ENCODE results near the gene FRMD1. TPM values are rescaled to one million over a fixed set of nuclear protein-coding genes. Genes with fewer than 3 reads are reported as not detected.

FRMD1 gene
- total RNA-seq, 1 experiment from 2014 or later = not detected

DNA sequence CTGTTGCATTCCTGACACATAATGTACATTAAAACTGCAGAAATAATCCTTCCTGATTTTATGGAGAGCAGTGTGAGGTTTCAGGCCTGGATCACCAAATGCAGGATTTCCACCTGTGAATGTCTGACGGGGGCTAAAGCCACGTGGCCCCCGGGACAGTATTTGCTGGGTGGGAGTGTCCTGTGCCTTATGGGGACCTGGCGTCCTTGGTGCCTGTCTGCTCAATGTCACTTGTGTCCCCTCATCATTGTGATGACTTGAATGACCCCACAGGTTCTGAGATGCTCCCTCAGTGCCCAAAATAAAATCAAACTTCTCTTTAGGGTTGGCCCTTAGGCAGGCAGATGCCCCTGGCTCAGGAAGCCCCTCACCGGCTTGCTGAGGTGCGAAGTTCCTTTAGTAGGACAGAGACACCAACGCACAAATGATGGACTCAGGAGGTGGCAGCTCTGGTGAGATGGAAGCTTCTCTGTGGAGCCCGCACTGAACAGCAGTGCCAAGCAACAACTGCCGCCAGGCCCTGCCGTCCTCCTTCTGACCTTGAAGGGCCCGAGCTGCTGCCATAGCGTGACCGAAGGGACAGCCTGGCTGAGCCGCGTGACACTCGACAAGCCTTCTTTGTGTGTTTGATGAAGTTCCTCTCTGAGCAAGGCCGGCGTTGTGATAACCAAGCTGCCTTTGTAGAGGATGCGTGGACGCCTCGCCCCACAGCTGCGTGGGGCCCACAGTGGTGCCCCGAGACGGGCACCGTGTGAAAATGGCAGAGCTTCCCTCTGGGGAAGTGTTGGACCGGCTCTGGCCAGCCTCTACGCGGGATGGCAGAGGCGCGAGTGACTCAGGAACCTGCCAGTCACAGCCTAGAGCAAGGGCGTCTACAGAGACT, 30.9 kb downstream of the FRMD1 start:
- Histone ChIP-seq H2AFZ (ENCODE audit: low read length) (no peak overlapping the region), H3K4me3 (ENCODE audit: low read length) (no peak overlapping the region), H3K4me2 (ENCODE audit: low read length) (no peak overlapping the region), H3K9me2 (replicated peaks; ENCODE audit: low read length) (no peaks in the 10 kb centered on the region), H3K4me1 (ENCODE audit: insufficient read depth, low read length) (no peaks in the 10 kb centered on the region), H3F3A (ENCODE audit: low read length, unreplicated experiment) (no peaks in the 10 kb centered on the region), H3K79me2 (ENCODE audit: low read length) (no peaks in the 10 kb centered on the region), H4K20me1 (ENCODE audit: low read length) (no peaks in the 10 kb centered on the region), H3K9me3 (ENCODE audit: low read length) (no peaks in the 10 kb centered on the region), H3K27ac (ENCODE audit: low read length) (no peak overlapping the region), H3K9ac (ENCODE audit: low read length) (no peak overlapping the region), H3K27me3 (ENCODE audit: low read length) (no peaks in the 10 kb centered on the region), H3K36me3 (ENCODE audit: low read depth, low read length) (no peaks in the 10 kb centered on the region)
- ChIA-PET CTCF (no interaction called here), POLR2A (ENCODE audit: unreplicated experiment) (no interaction called here)
- no peak for TF ChIP-seq EZH2 (IDR thresholded peaks at IDR 0.05; ENCODE audit: low read length, unreplicated experiment)
- no peak for TF ChIP-seq EZH2phosphoT487 (IDR thresholded peaks at IDR 0.05; ENCODE audit: borderline replicate concordance, low read length)
- TF ChIP-seq, protein P1, sequence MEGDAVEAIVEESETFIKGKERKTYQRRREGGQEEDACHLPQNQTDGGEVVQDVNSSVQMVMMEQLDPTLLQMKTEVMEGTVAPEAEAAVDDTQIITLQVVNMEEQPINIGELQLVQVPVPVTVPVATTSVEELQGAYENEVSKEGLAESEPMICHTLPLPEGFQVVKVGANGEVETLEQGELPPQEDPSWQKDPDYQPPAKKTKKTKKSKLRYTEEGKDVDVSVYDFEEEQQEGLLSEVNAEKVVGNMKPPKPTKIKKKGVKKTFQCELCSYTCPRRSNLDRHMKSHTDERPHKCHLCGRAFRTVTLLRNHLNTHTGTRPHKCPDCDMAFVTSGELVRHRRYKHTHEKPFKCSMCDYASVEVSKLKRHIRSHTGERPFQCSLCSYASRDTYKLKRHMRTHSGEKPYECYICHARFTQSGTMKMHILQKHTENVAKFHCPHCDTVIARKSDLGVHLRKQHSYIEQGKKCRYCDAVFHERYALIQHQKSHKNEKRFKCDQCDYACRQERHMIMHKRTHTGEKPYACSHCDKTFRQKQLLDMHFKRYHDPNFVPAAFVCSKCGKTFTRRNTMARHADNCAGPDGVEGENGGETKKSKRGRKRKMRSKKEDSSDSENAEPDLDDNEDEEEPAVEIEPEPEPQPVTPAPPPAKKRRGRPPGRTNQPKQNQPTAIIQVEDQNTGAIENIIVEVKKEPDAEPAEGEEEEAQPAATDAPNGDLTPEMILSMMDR (conservative IDR thresholded peaks at IDR 0.05; ENCODE audit: low read depth, low read length) = no peak
- no TSS peak for BruUV-seq (replicated peaks)
- DNase-seq (no peak), ATAC-seq (no peak)
- intact Hi-C loops (cut with micrococcal nuclease) = no loop called here

DNA sequence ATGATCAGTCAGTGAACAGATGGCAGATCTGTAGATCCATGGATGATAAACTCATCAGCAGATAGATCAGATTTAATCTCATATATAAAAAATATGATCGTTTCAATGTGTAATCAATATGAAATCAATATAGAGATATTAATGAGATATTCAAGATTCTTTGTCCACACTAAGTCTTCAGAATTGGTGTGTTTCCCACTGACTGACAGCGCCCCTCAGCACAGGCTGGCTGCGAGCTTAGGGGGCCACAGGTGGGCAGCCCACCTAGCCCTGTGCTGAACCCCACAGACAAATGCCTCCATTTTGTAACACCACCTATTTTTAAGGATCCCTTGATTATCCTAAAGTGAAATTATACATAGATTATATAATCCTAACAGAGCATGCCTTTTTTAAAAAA, 32.3 kb downstream of the FRMD1 start:
- Histone ChIP-seq H3K79me2 (ENCODE audit: low read length) (no peaks in the 10 kb centered on the region), H3K9ac (ENCODE audit: low read length) (no peak overlapping the region), H2AFZ (ENCODE audit: low read length) (no peak overlapping the region), H3K27me3 (ENCODE audit: low read length) (no peaks in the 10 kb centered on the region), H3K4me3 (ENCODE audit: low read length) (no peak overlapping the region), H3F3A (ENCODE audit: low read length, unreplicated experiment) (no peaks in the 10 kb centered on the region), H3K36me3 (ENCODE audit: low read depth, low read length) (no peaks in the 10 kb centered on the region), H3K4me1 (ENCODE audit: insufficient read depth, low read length) (no peaks in the 10 kb centered on the region), H3K27ac (ENCODE audit: low read length) (no peak overlapping the region), H3K9me2 (replicated peaks; ENCODE audit: low read length) (no peaks in the 10 kb centered on the region), H4K20me1 (ENCODE audit: low read length) (no peaks in the 10 kb centered on the region), H3K9me3 (ENCODE audit: low read length) (no peaks in the 10 kb centered on the region), H3K4me2 (ENCODE audit: low read length) (no peak overlapping the region)
- ATAC-seq = no peak
- TF ChIP-seq, protein P1 (conservative IDR thresholded peaks at IDR 0.05; ENCODE audit: low read depth, low read length) = no peak
- TF ChIP-seq EZH2 (IDR thresholded peaks at IDR 0.05; ENCODE audit: low read length, unreplicated experiment) (no peak), EZH2phosphoT487 (IDR thresholded peaks at IDR 0.05; ENCODE audit: borderline replicate concordance, low read length) (no peak)
- CTCF ChIA-PET = no interaction called here
- POLR2A ChIA-PET (ENCODE audit: unreplicated experiment) = no interaction called here
- intact Hi-C loops (cut with micrococcal nuclease) = no loop called here
- DNase-seq = no peak
- no TSS peak for BruUV-seq (replicated peaks)
